CD4-positive, alpha-beta T cell treated with Interleukin-17A for 4 hours (primary cell): ENCODE measurements around the gene HMGCR.

ENCODE experiments used
- DNase-seq: peaks from one replicate; pipeline ENCODE4 v3.0.0-alpha.2; 2020; ENCODE audit warnings: mixed read lengths

HMGCR gene

GRCh38 chr5:75389430-75389829 lies 52.4 kb downstream of the HMGCR start:
- no peak for DNase-seq

GRCh38 chr5:75395277-75395676 lies 58.3 kb downstream of the HMGCR start:
- DNase-seq = no peak

- DNase-seq = no peak
Observed at GRCh38 chr5:75405296-75405695, 68.3 kb downstream of the HMGCR start.
